ENCODE measurements around the gene BCL2.

Gene BCL2

GRCh38 chr18:63107171-63107845 lies 212.3 kb downstream of the BCL2 start:
- no peak overlapping the region for H3K23ac ChIP-seq (ENCODE audit: low read length)
- WGBS (ENCODE audit: extremely low coverage, insufficient coverage, insufficient read length): no CpG with 5 or more reads among the region's 6 CpGs

DNA sequence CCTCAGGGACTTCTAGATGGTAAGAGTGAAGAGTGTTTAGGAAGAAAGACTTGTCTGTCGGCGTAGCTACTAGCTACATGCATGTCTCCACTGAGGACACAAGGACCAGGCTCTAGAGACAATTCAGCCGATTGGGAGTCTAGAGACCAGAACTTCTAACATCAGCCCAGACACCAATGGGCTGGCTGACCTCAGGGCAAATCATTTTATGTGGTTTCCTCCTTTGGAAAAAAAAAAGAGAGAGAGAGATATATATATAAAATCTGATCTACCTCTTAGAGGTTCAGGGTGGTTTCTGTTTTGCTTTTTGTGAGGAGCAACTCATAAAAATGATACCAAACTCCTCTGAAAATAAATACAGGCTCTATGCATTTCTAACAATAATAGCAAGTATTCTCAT lies 212.8 kb downstream of the BCL2 start:
- H3K4ac ChIP-seq (ENCODE audit: low read depth, low read length): no peak overlapping the region
- H3K18ac ChIP-seq (ENCODE audit: low read length): no peak overlapping the region
- no peak overlapping the region for H3K14ac ChIP-seq (ENCODE audit: low read length)
- H4K8ac ChIP-seq (ENCODE audit: low read depth, low read length): no peak overlapping the region
- H3K79me1 ChIP-seq (ENCODE audit: low read length): no peaks in the 10 kb centered on the region
- DNase-seq: peak in 1 of 2 donors; percentile 7
- H3K4me3 ChIP-seq (ENCODE audit: low read depth, low read length): no peak overlapping the region
- H3K9me3 ChIP-seq (ENCODE audit: insufficient read depth, low read depth, low read length): peaks cover 10% of the 10 kb centered on the region
- no peak overlapping the region for H4K12ac ChIP-seq (ENCODE audit: low read depth, low read length)
- WGBS (ENCODE audit: extremely low coverage, insufficient coverage, insufficient read length): no CpG with 5 or more reads among the region's 3 CpGs
- no peak overlapping the region for H4K91ac ChIP-seq (ENCODE audit: low read depth, low read length)
- H3K23ac ChIP-seq (ENCODE audit: low read length): no peak overlapping the region
- no peaks in the 10 kb centered on the region for H3K36me3 ChIP-seq (ENCODE audit: control insufficient read depth in 1 of 2, insufficient read depth in 2 of 2, low read length in 2 of 2)
- H2BK12ac ChIP-seq (ENCODE audit: low read length): no peak overlapping the region
- H3K27me3 ChIP-seq (ENCODE audit: insufficient read depth, low read length): no peaks in the 10 kb centered on the region
- H3K4me1 ChIP-seq (ENCODE audit: control insufficient read depth in 1 of 2, insufficient read depth in 2 of 2, low read length in 2 of 2): no peaks in the 10 kb centered on the region
- no peak overlapping the region for H3K4me2 ChIP-seq (ENCODE audit: low read length)
- no peak overlapping the region for H2AK5ac ChIP-seq (ENCODE audit: low read length)
- no peak overlapping the region for H3K9ac ChIP-seq (ENCODE audit: low read length)
- no peaks in the 10 kb centered on the region for H3K79me2 ChIP-seq (ENCODE audit: control insufficient read depth, insufficient read depth, low read length, poor library complexity)
- H3K27ac ChIP-seq (ENCODE audit: low read depth, low read length): no peak overlapping the region
- no peak overlapping the region for H2BK5ac ChIP-seq (ENCODE audit: low read depth, low read length, poor library complexity)
- no peak overlapping the region for H2AFZ ChIP-seq (ENCODE audit: insufficient read depth, low read length, poor library complexity)
- no peak overlapping the region for H2BK120ac ChIP-seq (ENCODE audit: insufficient read depth, low read length, poor library complexity)

More at GRCh38 chr18:63107171-63107845, 212.3 kb downstream of the BCL2 start:
- no peak overlapping the region for H3K14ac ChIP-seq (ENCODE audit: low read length)
- no peak overlapping the region for H2AFZ ChIP-seq (ENCODE audit: insufficient read depth, low read length, poor library complexity)
- H2BK12ac ChIP-seq (ENCODE audit: low read length): no peak overlapping the region
- H4K91ac ChIP-seq (ENCODE audit: low read depth, low read length): no peak overlapping the region
- no peaks in the 10 kb centered on the region for H3K4me1 ChIP-seq (ENCODE audit: control insufficient read depth in 1 of 2, insufficient read depth in 2 of 2, low read length in 2 of 2)
- no peaks in the 10 kb centered on the region for H3K79me1 ChIP-seq (ENCODE audit: low read length)
- H2BK5ac ChIP-seq (ENCODE audit: low read depth, low read length, poor library complexity): no peak overlapping the region
- no peak overlapping the region for H3K4me2 ChIP-seq (ENCODE audit: low read length)
- no peaks in the 10 kb centered on the region for H3K79me2 ChIP-seq (ENCODE audit: control insufficient read depth, insufficient read depth, low read length, poor library complexity)
- no peak overlapping the region for H3K4me3 ChIP-seq (ENCODE audit: low read depth, low read length)
- H3K18ac ChIP-seq (ENCODE audit: low read length): no peak overlapping the region
- no peak overlapping the region for H3K4ac ChIP-seq (ENCODE audit: low read depth, low read length)
- H4K8ac ChIP-seq (ENCODE audit: low read depth, low read length): no peak overlapping the region
- no peaks in the 10 kb centered on the region for H3K36me3 ChIP-seq (ENCODE audit: control insufficient read depth in 1 of 2, insufficient read depth in 2 of 2, low read length in 2 of 2)
- peaks cover 10% of the 10 kb centered on the region for H3K9me3 ChIP-seq (ENCODE audit: insufficient read depth, low read depth, low read length)
- H4K12ac ChIP-seq (ENCODE audit: low read depth, low read length): no peak overlapping the region
- DNase-seq: peak in 1 of 2 donors; percentile 71
- no peak overlapping the region for H3K9ac ChIP-seq (ENCODE audit: low read length)
- H2AK5ac ChIP-seq (ENCODE audit: low read length): no peak overlapping the region
- H2BK120ac ChIP-seq (ENCODE audit: insufficient read depth, low read length, poor library complexity): no peak overlapping the region
- H3K27me3 ChIP-seq (ENCODE audit: insufficient read depth, low read length): no peaks in the 10 kb centered on the region
- H3K27ac ChIP-seq (ENCODE audit: low read depth, low read length): no peak overlapping the region

- H3K23ac ChIP-seq (ENCODE audit: low read length): no peak overlapping the region
- H2BK120ac ChIP-seq (ENCODE audit: insufficient read depth, low read length, poor library complexity): no peak overlapping the region
- H3K9ac ChIP-seq (ENCODE audit: low read length): no peak overlapping the region
- H3K9me3 ChIP-seq (ENCODE audit: insufficient read depth, low read depth, low read length): peaks cover 10% of the 10 kb centered on the region
- WGBS (ENCODE audit: extremely low coverage, insufficient coverage, insufficient read length): no CpG with 5 or more reads among the region's 14 CpGs
- H4K8ac ChIP-seq (ENCODE audit: low read depth, low read length): no peak overlapping the region
- H3K4me1 ChIP-seq (ENCODE audit: control insufficient read depth in 1 of 2, insufficient read depth in 2 of 2, low read length in 2 of 2): no peaks in the 10 kb centered on the region
- H2AK5ac ChIP-seq (ENCODE audit: low read length): no peak overlapping the region
- H3K79me1 ChIP-seq (ENCODE audit: low read length): no peaks in the 10 kb centered on the region
- no peak overlapping the region for H4K91ac ChIP-seq (ENCODE audit: low read depth, low read length)
- no peak overlapping the region for H4K12ac ChIP-seq (ENCODE audit: low read depth, low read length)
- H2AFZ ChIP-seq (ENCODE audit: insufficient read depth, low read length, poor library complexity): no peak overlapping the region
- H3K4me3 ChIP-seq (ENCODE audit: low read depth, low read length): no peak overlapping the region
- H2BK12ac ChIP-seq (ENCODE audit: low read length): no peak overlapping the region
- H3K27me3 ChIP-seq (ENCODE audit: insufficient read depth, low read length): no peaks in the 10 kb centered on the region
- H3K27ac ChIP-seq (ENCODE audit: low read depth, low read length): no peak overlapping the region
- H3K79me2 ChIP-seq (ENCODE audit: control insufficient read depth, insufficient read depth, low read length, poor library complexity): no peaks in the 10 kb centered on the region
- no peak overlapping the region for H3K18ac ChIP-seq (ENCODE audit: low read length)
- H2BK5ac ChIP-seq (ENCODE audit: low read depth, low read length, poor library complexity): no peak overlapping the region
- H3K4me2 ChIP-seq (ENCODE audit: low read length): no peak overlapping the region
- DNase-seq: no peak
- no peaks in the 10 kb centered on the region for H3K36me3 ChIP-seq (ENCODE audit: control insufficient read depth in 1 of 2, insufficient read depth in 2 of 2, low read length in 2 of 2)
- H3K4ac ChIP-seq (ENCODE audit: low read depth, low read length): no peak overlapping the region
- H3K14ac ChIP-seq (ENCODE audit: low read length): no peak overlapping the region
Observed at GRCh38 chr18:63105636-63106316, 213.8 kb downstream of the BCL2 start.

GRCh38 chr18:63104868-63105267 lies 214.7 kb downstream of the BCL2 start:
- no peak overlapping the region for H2BK120ac ChIP-seq (ENCODE audit: insufficient read depth, low read length, poor library complexity)
- H2BK12ac ChIP-seq (ENCODE audit: low read length): no peak overlapping the region
- no peak overlapping the region for H3K18ac ChIP-seq (ENCODE audit: low read length)
- H3K79me2 ChIP-seq (ENCODE audit: control insufficient read depth, insufficient read depth, low read length, poor library complexity): no peaks in the 10 kb centered on the region
- no peak overlapping the region for H3K14ac ChIP-seq (ENCODE audit: low read length)
- peaks cover 0 to 2% of the 10 kb centered on the region in 2 experiments for H3K4me1 ChIP-seq (ENCODE audit: control insufficient read depth in 1 of 2, insufficient read depth in 2 of 2, low read length in 2 of 2)
- no peaks in the 10 kb centered on the region for H3K79me1 ChIP-seq (ENCODE audit: low read length)
- no peak overlapping the region for H2BK5ac ChIP-seq (ENCODE audit: low read depth, low read length, poor library complexity)
- H2AK5ac ChIP-seq (ENCODE audit: low read length): no peak overlapping the region
- H3K4ac ChIP-seq (ENCODE audit: low read depth, low read length): no peak overlapping the region
- H3K4me3 ChIP-seq (ENCODE audit: low read depth, low read length): no peak overlapping the region
- H3K27me3 ChIP-seq (ENCODE audit: insufficient read depth, low read length): no peaks in the 10 kb centered on the region
- H4K8ac ChIP-seq (ENCODE audit: low read depth, low read length): no peak overlapping the region
- WGBS (ENCODE audit: extremely low coverage, insufficient coverage, insufficient read length): no CpG with 5 or more reads among the region's 12 CpGs
- no peak overlapping the region for H4K91ac ChIP-seq (ENCODE audit: low read depth, low read length)
- no peak overlapping the region for H3K27ac ChIP-seq (ENCODE audit: low read depth, low read length)
- H3K9me3 ChIP-seq (ENCODE audit: insufficient read depth, low read depth, low read length): peaks cover 10% of the 10 kb centered on the region
- H3K4me2 ChIP-seq (ENCODE audit: low read length): no peak overlapping the region
- H3K23ac ChIP-seq (ENCODE audit: low read length): no peak overlapping the region
- no peaks in the 10 kb centered on the region for H3K36me3 ChIP-seq (ENCODE audit: control insufficient read depth in 1 of 2, insufficient read depth in 2 of 2, low read length in 2 of 2)
- H3K9ac ChIP-seq (ENCODE audit: low read length): no peak overlapping the region
- H4K12ac ChIP-seq (ENCODE audit: low read depth, low read length): no peak overlapping the region
- DNase-seq: no peak
- no peak overlapping the region for H2AFZ ChIP-seq (ENCODE audit: insufficient read depth, low read length, poor library complexity)

All from trophoblast cell (in vitro differentiated cells and primary cell).